Endothelial cell of umbilical vein (primary cell): ENCODE results near the gene NAE1. TPM values are rescaled to one million over a fixed set of nuclear protein-coding genes. Genes with fewer than 3 reads are reported as not detected.

ENCODE experiments used
- BruUV-seq: library from RNA; stranded (reverse); fragments of 400-500 nt; replicated peaks from 2 replicates; lab custom pipeline; 2021; lab: Mats Ljungman, UMichigan
- CTCF ChIA-PET: fragments of 300-600, 350-600 bp; sonication (Branson Sonifier 250); formaldehyde crosslinking; loops from one replicate; lab custom pipeline; 2021; ENCODE audit warnings: antibody characterized with exemption, inconsistent platforms; lab: Charles Lee
- POLR2A ChIA-PET: fragments of 300-600, 350-600 bp; sonication (Branson Sonifier 250); formaldehyde crosslinking; loops from one replicate; lab custom pipeline; 2021; ENCODE audit warnings: antibody characterized with exemption, inconsistent platforms; lab: Charles Lee
- DNase-seq: peaks from one replicate; pipeline ENCODE4 v3.0.0-alpha.2; 2011; ENCODE audit warnings: low read depth, low spot score
- FAIRE-seq: peaks from 2 replicates; lab custom pipeline; 2011; peaks lifted over from hg19 to GRCh38; lab: Jason Lieb, UNC
- H2AFZ ChIP-seq: 2 replicates; pipeline ENCODE4 v1.6.0; 2012; ENCODE audit warnings: low read depth, low read length, control low read depth, inconsistent platforms
- H3K27ac ChIP-seq: 2 replicates; pipeline ENCODE4 v1.5.1; 2011; ENCODE audit warnings: low read depth, mild to moderate bottlenecking, control low read depth, low read length, moderate library complexity; ENCODE audit not compliant: insufficient read depth
- H3K27me3 ChIP-seq, 2 experiments: 2 replicates each; pipeline versions ENCODE4 v1.6.0 to v1.6.1; 2011; ENCODE audit warnings: low read length in 2 of 2, mixed read lengths in 1 of 2; ENCODE audit not compliant: control insufficient read depth in 2 of 2, insufficient read depth in 2 of 2
- H3K36me3 ChIP-seq, 2 experiments: 2 replicates in 1 of 2; 3 replicates in 1 of 2; pipeline ENCODE4 v1.5.1; 2011; ENCODE audit warnings: low read length in 2 of 2, mild to moderate bottlenecking in 1 of 2, moderate library complexity in 1 of 2; ENCODE audit not compliant: control insufficient read depth in 2 of 2, insufficient read depth in 2 of 2; ENCODE audit errors: extremely low read depth in 1 of 2
- H3K4me1 ChIP-seq: 3 replicates; pipeline ENCODE4 v1.5.1; 2011; ENCODE audit warnings: mild to moderate bottlenecking, low read length; ENCODE audit not compliant: control insufficient read depth, insufficient read depth; ENCODE audit errors: extremely low read depth
- H3K4me2 ChIP-seq: 2 replicates; pipeline ENCODE4 v1.6.1; 2011; ENCODE audit warnings: low read length, control low read depth, mixed read lengths; ENCODE audit not compliant: insufficient read depth
- H3K4me3 ChIP-seq, 3 experiments: fragments of 200-600 bp in 1 of 3; sonication (generic), shearing (Covaris generic) in 1 of 3; replicated peaks in 1 of 3; 2 replicates each; pipeline ENCODE4 v1.5.1; 2011 to 2016; ENCODE audit warnings: control low read depth in 3 of 3, low read length in 3 of 3, mild to moderate bottlenecking in 2 of 3, inconsistent platforms in 1 of 3, low read depth in 1 of 3, moderate library complexity in 1 of 3; ENCODE audit not compliant: insufficient read depth in 1 of 3
- H3K79me2 ChIP-seq: 2 replicates; pipeline ENCODE4 v1.6.0; 2012; ENCODE audit warnings: low read length, inconsistent platforms; ENCODE audit not compliant: control insufficient read depth, insufficient read depth
- H3K9ac ChIP-seq: replicated peaks from 2 replicates; pipeline ENCODE3; 2011; ENCODE audit warnings: low read length, control low read depth; ENCODE audit not compliant: insufficient read depth; ENCODE audit errors: extremely low read depth
- H3K9me1 ChIP-seq: replicated peaks from 3 replicates; pipeline ENCODE4 v1.6.0; 2011; ENCODE audit warnings: mild to moderate bottlenecking, low read length; ENCODE audit not compliant: control insufficient read depth, insufficient read depth; ENCODE audit errors: extremely low read depth
- H3K9me3 ChIP-seq: replicated peaks from 2 replicates; pipeline ENCODE4 v1.5.1; 2012; ENCODE audit warnings: low read length, inconsistent platforms; ENCODE audit not compliant: control insufficient read depth, insufficient read depth
- H4K20me1 ChIP-seq: replicated peaks from 2 replicates; pipeline ENCODE3; 2011; ENCODE audit warnings: mild to moderate bottlenecking, low read length; ENCODE audit not compliant: control insufficient read depth, insufficient read depth; ENCODE audit errors: extremely low read depth
- CTCF ChIP-seq, 2 donors: IDR thresholded peaks; 1 replicate in 1 of 2; 2 replicates in 1 of 2; pipeline ENCODE4 v1.5.1; 2011; ENCODE audit warnings: low read length in 2 of 2, mild to moderate bottlenecking in 2 of 2, moderate library complexity in 2 of 2, control low read depth in 1 of 2, inconsistent platforms in 1 of 2, low read depth in 1 of 2; ENCODE audit not compliant: insufficient read depth in 1 of 2; ENCODE audit errors: extremely low read depth in 1 of 2
- EZH2 ChIP-seq: IDR thresholded peaks from 2 replicates; pipeline ENCODE4 v1.6.1; 2012; ENCODE audit warnings: borderline replicate concordance, low read depth, mild to moderate bottlenecking, moderate library complexity, low read length, inconsistent platforms; ENCODE audit not compliant: severe bottlenecking
- FOS ChIP-seq: IDR thresholded peaks from 2 replicates; pipeline ENCODE4 v1.6.1; 2011; ENCODE audit warnings: mild to moderate bottlenecking, low read length, moderate library complexity, borderline replicate concordance; ENCODE audit not compliant: insufficient read depth
- GATA2 ChIP-seq: IDR thresholded peaks from 2 replicates; pipeline ENCODE4 v1.7.0; 2011; ENCODE audit warnings: low read depth, mild to moderate bottlenecking, moderate library complexity, mixed read lengths, low read length; ENCODE audit not compliant: insufficient read length, insufficient read depth
- JUN ChIP-seq: IDR thresholded peaks from 2 replicates; pipeline ENCODE4 v1.6.1; 2011; ENCODE audit warnings: borderline replicate concordance, low read depth; ENCODE audit not compliant: insufficient read length, insufficient read depth
- MAX ChIP-seq: IDR thresholded peaks from 2 replicates; pipeline ENCODE4 v1.6.1; 2011; ENCODE audit not compliant: insufficient read depth, insufficient read length
- MYC ChIP-seq: IDR thresholded peaks from one replicate; pipeline ENCODE4 v1.6.1; 2011; ENCODE audit warnings: mild to moderate bottlenecking, low read depth, low read length
- POLR2A ChIP-seq: IDR thresholded peaks from 2 replicates; pipeline ENCODE4 v1.6.1; 2012; ENCODE audit warnings: low read depth, mild to moderate bottlenecking, control low read depth, low read length
- POLR2AphosphoS5 ChIP-seq: IDR thresholded peaks from 2 replicates; pipeline ENCODE4 v1.6.1; 2012; ENCODE audit warnings: low read depth, mild to moderate bottlenecking, control low read depth, low read length, moderate library complexity; ENCODE audit not compliant: insufficient read depth
- dilution Hi-C: fragments of 300-500 bp; cut with MboI; formaldehyde crosslinking; loops from one replicate; pipeline ENCODE4 v1.15.0; 2019; ENCODE audit warnings: low sequenced_read_pairs; ENCODE audit not compliant: extremely low pct_ligation_motif_present
- intact Hi-C: fragments of 100-400 bp; cut with micrococcal nuclease; formaldehyde crosslinking; loops from one replicate; pipeline ENCODE4 v1.10.0; 2022
- polyA plus RNA-seq, 4 experiments: library from polyadenylated mRNA; depleted of rRNA in 3 of 4; stranded (reverse) in 3 of 4; unstranded in 1 of 4; fragments of >200 nt; gene quantifications; 2 replicates each; pipeline versions ENCODE4 v1.2.1 to v1.2.3, GENCODE V29; 2011 to 2012; ENCODE audit warnings: missing spikeins in 1 of 4
- total RNA-seq: library from RNA; stranded (reverse); gene quantifications from 2 replicates; pipeline ENCODE4 v1.2.3, GENCODE V29; 2021

NAE1 gene
- total and polyA plus RNA-seq, 2 donors (not counting 3 experiments of a cell fraction or from before 2014, with no cell fraction given) = 23.6 to 64.3 TPM

DNA sequence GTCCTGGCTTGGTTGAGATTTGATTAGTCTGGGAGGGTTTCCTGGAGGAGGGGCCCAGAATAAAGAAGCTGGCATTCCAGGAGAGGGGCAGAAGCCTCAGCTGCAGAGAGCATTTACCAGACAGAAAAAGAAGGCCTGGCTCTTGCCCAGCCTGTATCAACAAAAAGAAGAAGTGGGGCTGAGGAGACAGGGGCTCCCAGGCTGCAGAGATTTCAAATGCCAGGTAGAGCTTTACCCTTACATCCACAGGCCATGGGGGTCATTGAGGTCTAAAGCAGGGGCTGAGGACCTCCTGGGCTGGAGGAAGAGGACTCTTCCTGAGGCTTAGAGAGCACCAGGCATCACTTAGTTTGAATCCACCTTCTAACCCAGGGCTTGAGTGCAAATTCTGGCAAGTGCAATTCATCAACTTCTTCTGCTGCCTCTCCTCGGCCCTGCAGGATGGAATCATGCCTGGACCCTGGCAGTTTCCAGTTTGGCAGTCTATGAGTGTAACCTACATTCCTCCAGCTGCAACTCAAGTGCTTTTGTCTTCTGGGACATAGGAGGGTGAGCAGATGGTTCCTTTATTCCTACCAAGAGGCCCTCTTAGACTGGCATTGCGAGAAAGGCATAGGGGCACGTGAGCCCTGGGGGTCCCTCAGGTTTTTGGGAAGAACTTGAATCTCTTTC lies 28.8 kb upstream of the NAE1 start:
- H2AFZ ChIP-seq = no peak overlapping the region
- dilution Hi-C loops = no loop called here
- no peaks in the 10 kb centered on the region for H3K9me3 ChIP-seq
- POLR2A ChIA-PET = interaction anchor here (0.5 to 0.6 kb wide), 2 partner anchors 9 to 1560 kb away, joined by 4 to 9 read pairs; no protein-coding TSS in a partner anchor
- H3K4me1 ChIP-seq = no peaks in the 10 kb centered on the region
- CTCF ChIA-PET = interaction anchor here (1.1 to 3.0 kb wide), 6 partner anchors 8 to 251 kb away, joined by 3 to 12 read pairs (median 6); partner anchors contain the start of gene NAE1
- DNase-seq (no peak), FAIRE-seq (no peak)
- no peak overlapping the region for H3K27ac ChIP-seq
- BruUV-seq = no TSS peak
- intact Hi-C loops = no loop called here
- H4K20me1 ChIP-seq = no peaks in the 10 kb centered on the region
- H3K27me3 ChIP-seq = no peaks in the 10 kb centered on the region
- H3K9ac ChIP-seq = no peak overlapping the region
- no peak overlapping the region for H3K4me3 ChIP-seq
- TF ChIP-seq MYC = no peak
- no peak for TF ChIP-seq FOS
- no peak for TF ChIP-seq CTCF (IDR thresholded peaks at IDR 0.05; ENCODE audit: extremely low read depth in 1 of 2, insufficient read depth in 1 of 2, low read depth in 1 of 2, low read length in 2 of 2)
- TF ChIP-seq EZH2 = no peak
- no peak for TF ChIP-seq JUN
- no peak for TF ChIP-seq GATA2
- TF ChIP-seq MAX = no peak
- no peak for TF ChIP-seq POLR2A
- no peak for TF ChIP-seq POLR2AphosphoS5
- no peak overlapping the region for H3K4me2 ChIP-seq
- H3K36me3 ChIP-seq = no peaks in the 10 kb centered on the region
- H3K9me1 ChIP-seq = no peaks in the 10 kb centered on the region
- H3K79me2 ChIP-seq = no peaks in the 10 kb centered on the region
